ENCODE measurements around the gene PILRA. TPM values are rescaled to one million over a fixed set of nuclear protein-coding genes. Genes with fewer than 3 reads are reported as not detected.
"Not testable (repeated sequence)": the region's sequence is repeated elsewhere in the genome, so short reads cannot be mapped to it uniquely, and the experiment has no call there.

The PILRA gene
- total RNA-seq, 4 donors from 2014 or later = 1.3 to 8.5 (median 4.2) TPM

DNA sequence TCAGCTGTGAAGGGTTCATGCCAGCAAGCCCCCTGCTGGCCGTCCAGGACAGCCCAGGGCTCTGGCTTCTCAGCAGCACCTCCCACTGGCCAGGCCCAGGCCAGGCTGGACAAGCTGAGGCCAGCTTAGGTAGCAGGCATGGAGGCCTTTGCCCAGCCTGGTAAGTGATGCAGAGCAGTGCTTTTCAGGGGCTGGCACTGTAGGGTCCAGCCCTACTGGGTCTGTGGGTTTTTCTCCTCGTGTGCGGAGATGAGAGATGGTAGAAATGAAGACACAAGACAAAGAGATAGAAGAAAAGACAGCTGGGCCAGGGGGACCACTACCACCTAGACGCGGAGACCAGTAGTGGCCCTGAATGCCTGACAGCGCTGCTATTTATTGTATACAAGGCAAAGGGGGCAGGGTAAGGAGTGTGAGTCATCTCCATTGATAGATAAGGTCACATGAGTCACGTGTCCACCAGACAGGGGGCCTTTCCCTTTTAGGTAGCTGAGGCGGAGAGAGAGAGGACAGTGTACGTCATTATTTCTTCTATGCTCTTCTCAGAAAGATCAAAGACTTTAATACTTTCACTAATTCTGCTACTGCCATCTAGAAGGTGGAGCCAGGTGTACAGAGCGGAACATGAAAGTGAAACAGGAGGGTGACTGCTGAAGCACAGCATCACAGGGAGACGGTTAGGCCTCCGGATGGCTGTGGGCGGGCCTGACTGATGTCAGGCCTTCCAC is 28.6 kb upstream of the PILRA start:
- TF ChIP-seq, protein P1, sequence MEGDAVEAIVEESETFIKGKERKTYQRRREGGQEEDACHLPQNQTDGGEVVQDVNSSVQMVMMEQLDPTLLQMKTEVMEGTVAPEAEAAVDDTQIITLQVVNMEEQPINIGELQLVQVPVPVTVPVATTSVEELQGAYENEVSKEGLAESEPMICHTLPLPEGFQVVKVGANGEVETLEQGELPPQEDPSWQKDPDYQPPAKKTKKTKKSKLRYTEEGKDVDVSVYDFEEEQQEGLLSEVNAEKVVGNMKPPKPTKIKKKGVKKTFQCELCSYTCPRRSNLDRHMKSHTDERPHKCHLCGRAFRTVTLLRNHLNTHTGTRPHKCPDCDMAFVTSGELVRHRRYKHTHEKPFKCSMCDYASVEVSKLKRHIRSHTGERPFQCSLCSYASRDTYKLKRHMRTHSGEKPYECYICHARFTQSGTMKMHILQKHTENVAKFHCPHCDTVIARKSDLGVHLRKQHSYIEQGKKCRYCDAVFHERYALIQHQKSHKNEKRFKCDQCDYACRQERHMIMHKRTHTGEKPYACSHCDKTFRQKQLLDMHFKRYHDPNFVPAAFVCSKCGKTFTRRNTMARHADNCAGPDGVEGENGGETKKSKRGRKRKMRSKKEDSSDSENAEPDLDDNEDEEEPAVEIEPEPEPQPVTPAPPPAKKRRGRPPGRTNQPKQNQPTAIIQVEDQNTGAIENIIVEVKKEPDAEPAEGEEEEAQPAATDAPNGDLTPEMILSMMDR (IDR thresholded peaks at IDR 0.05) = peak in 1 of 2 donors; percentile 31
- Histone ChIP-seq H3K4me1 (peaks cover 20% of the 10 kb centered on the region), H3K27ac (peak overlapping the region; percentile 26), H3K36me3 (peaks cover 55% of the 10 kb centered on the region)
- H3K27me3 ChIP-seq; H3K4me3 ChIP-seq; H3K9me3 ChIP-seq; DNase-seq (ENCODE audit: low spot score in 2 of 2): not testable (repeated sequence)
- 51% methylated on average over 9 of the region's 13 CpGs for WGBS

DNA sequence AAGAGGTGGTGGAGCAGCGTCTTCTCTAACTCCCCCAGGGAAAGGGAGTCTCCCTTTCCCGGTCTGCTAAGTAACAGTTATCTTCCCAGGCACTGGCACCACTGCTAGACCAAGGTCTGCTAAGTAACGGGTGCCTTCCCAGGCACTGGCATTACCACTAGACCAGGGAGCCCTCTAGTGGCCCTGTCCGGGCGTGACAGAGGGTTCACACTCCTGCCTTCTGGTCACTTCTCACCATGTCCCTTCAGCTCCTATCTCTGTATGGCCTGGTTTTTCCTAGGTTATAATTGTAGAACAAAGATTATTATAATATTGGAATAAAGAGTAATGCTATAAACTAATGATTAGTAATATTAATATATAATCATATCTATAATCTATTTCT is 28.0 kb upstream of the PILRA start:
- not testable (repeated sequence) for H3K27ac ChIP-seq; H3K27me3 ChIP-seq; H3K4me3 ChIP-seq; DNase-seq (ENCODE audit: low spot score in 2 of 2); H3K9me3 ChIP-seq
- peaks cover 58% of the 10 kb centered on the region for H3K36me3 ChIP-seq
- TF ChIP-seq, protein P1 (IDR thresholded peaks at IDR 0.05) = peak in 1 of 2 donors; percentile 57
- peaks cover 20% of the 10 kb centered on the region for H3K4me1 ChIP-seq
- 0% methylated on average over 2 of the region's 5 CpGs for WGBS

DNA sequence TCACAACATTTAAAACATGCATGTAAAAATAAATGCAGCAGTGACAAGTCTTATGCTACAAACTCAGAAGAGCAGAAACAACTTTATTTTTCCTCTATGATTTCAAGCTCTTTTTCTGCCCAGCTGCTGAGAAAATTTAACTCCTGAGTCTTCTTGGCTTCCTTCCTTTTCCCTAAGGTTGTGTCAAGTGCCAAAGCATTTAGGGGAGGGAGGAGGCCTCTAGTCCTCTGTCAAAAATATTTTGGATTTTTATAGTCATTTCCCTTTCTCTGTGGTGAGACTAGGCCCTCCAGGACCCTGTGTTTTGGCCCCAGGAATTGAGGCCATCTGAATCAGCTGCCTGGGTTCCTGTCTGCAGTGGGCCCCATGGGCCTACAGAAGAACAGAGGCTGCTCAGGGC is 26.4 kb upstream of the PILRA start:
- Histone ChIP-seq H3K27ac (no peak overlapping the region), H3K36me3 (peaks cover 64% of the 10 kb centered on the region), H3K4me3 (no peak overlapping the region), H3K27me3 (no peaks in the 10 kb centered on the region), H3K4me1 (peaks cover 20% of the 10 kb centered on the region), H3K9me3 (no peaks in the 10 kb centered on the region)
- no peak for TF ChIP-seq POLR2AphosphoS5 (IDR thresholded peaks at IDR 0.05)
- TF ChIP-seq, protein P1 (IDR thresholded peaks at IDR 0.05) = no peak
- TF ChIP-seq POLR2A (IDR thresholded peaks at IDR 0.05) = no peak
- TF ChIP-seq EP300 (IDR thresholded peaks at IDR 0.05) = no peak
- no peak for DNase-seq (ENCODE audit: low spot score in 2 of 2)

DNA sequence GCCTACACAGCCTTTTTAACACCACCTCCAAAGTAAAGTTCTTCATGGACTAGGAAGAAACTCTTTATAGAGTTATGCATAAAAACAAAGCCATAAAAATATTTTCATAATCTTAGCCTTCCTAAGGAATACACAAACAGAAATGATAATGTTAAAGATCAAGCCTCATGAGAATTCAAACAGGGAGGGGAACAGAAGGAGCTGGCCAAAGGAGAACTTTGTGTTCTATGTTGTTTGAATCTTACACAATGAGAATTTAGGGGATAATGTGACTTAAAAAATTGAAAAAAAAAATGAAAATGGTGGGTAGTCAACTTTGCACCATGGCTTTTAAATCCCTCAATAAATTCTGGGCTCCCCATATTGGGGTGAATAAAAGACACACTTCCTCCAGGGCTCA is 24.5 kb upstream of the PILRA start:
- Histone ChIP-seq H3K27me3 (no peaks in the 10 kb centered on the region), H3K4me3 (no peak overlapping the region), H3K36me3 (peaks cover 73% of the 10 kb centered on the region), H3K9me3 (no peaks in the 10 kb centered on the region), H3K4me1 (peaks cover 11% of the 10 kb centered on the region), H3K27ac (peak overlapping the region; percentile 38)
- TF ChIP-seq, protein P1 (IDR thresholded peaks at IDR 0.05) = no peak
- TF ChIP-seq POLR2A (IDR thresholded peaks at IDR 0.05) (no peak), POLR2AphosphoS5 (IDR thresholded peaks at IDR 0.05) (no peak), EP300 (IDR thresholded peaks at IDR 0.05) (no peak)
- DNase-seq (ENCODE audit: low spot score in 2 of 2) = no peak

DNA sequence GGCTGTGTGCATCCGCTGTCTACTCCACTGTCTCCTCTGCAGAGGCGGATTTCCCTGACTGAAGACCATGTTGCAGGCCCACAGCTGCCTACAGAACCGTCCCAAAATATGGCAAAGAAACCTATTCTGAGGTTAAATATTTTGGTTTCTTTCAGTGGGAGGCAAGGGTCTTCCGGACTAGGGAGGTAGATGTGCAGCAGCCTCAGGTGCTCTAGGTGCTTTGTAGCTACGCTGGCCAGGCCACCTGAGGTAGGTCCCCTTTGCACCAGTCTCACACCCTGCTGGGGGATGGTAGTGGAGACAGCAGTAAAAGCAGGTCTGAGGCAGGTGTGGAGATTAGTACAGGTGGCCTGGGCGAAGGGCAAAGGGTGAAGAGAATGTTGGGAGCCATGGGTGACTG is 23.5 kb upstream of the PILRA start:
- no peak overlapping the region for H3K27ac ChIP-seq
- peaks cover 2% of the 10 kb centered on the region for H3K4me1 ChIP-seq
- H3K9me3 ChIP-seq = no peaks in the 10 kb centered on the region
- no peak overlapping the region for H3K4me3 ChIP-seq
- no peak for DNase-seq (ENCODE audit: low spot score in 2 of 2)
- 89% methylated on average over 6 of the region's 6 CpGs for WGBS
- H3K36me3 ChIP-seq = peaks cover 82% of the 10 kb centered on the region
- TF ChIP-seq, protein P1 (IDR thresholded peaks at IDR 0.05) = no peak
- TF ChIP-seq POLR2A (IDR thresholded peaks at IDR 0.05) = no peak
- no peak for TF ChIP-seq POLR2AphosphoS5 (IDR thresholded peaks at IDR 0.05)
- no peak for TF ChIP-seq EP300 (IDR thresholded peaks at IDR 0.05)
- H3K27me3 ChIP-seq = no peaks in the 10 kb centered on the region

Data from suprapubic skin (tissue), 4 donors.